ENCODE measurements around the gene EHD1. TPM values are rescaled to one million over a fixed set of nuclear protein-coding genes. Genes with fewer than 3 reads are reported as not detected.

Gene EHD1
- total RNA-seq, 2 donors from 2014 or later = 67.4 to 140 TPM

DNA sequence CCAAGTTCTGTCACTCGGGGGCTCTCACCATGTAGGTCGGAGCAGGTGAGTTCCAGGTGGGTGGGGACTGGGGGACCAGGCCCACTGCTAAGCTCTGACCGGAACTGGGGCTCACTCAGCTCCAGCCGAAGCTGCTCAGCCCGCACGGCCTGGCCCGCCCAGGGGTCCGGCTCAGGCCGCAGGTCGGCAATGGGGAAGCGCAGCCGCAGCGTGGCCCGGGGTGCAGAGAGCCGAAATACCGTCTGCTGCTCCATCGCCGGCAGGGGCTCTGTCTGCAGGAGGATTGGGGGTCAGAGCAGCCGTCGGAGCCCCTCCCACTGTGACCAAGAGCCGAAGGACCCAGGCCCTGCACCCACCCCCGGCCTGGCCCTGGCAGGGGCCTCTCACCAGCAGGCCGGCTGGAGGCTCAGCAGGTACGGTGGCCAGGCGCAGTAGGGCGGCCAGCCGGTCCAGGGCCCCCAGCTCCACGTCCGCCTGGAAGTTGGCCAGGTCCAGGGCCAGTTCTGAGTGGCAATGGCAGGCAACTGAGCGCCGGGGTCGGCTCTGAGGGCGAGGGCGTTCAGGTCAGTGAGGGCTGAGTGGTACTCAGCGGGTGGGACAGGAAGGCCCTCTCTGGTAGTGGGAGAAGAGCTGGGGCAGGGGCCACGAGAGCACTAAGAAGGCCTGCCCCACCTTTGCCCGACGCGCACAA, 31.4 kb upstream of the EHD1 start:
- H3K9me3 ChIP-seq = no peaks in the 10 kb centered on the region
- H3K4me3 ChIP-seq = no peak overlapping the region
- H3K36me3 ChIP-seq = peaks cover 82% of the 10 kb centered on the region
- no peaks in the 10 kb centered on the region for H3K4me1 ChIP-seq (ENCODE audit: control insufficient read depth in 1 of 2, low read depth in 2 of 2)
- H3K27me3 ChIP-seq (replicated peaks; ENCODE audit: insufficient read depth) = no peaks in the 10 kb centered on the region
- no peak for TF ChIP-seq CTCF (IDR thresholded peaks at IDR 0.05)
- no peak overlapping the region for H3K27ac ChIP-seq
- no peak for ATAC-seq (ENCODE audit: insufficient number of reproducible peaks, low FRiP score, low read depth)
- no peak for DNase-seq (ENCODE audit: low spot score)

GRCh38 chr11:64908766-64909165, 30.3 kb upstream of the EHD1 start:
- Histone ChIP-seq H3K27ac (no peak overlapping the region), H3K4me3 (no peak overlapping the region), H3K36me3 (peaks cover 82% of the 10 kb centered on the region), H3K9me3 (no peaks in the 10 kb centered on the region), H3K27me3 (replicated peaks; ENCODE audit: insufficient read depth) (no peaks in the 10 kb centered on the region), H3K4me1 (ENCODE audit: control insufficient read depth in 1 of 2, low read depth in 2 of 2) (no peaks in the 10 kb centered on the region)
- no peak for DNase-seq (ENCODE audit: low spot score)
- TF ChIP-seq CTCF (IDR thresholded peaks at IDR 0.05) = no peak
- no peak for ATAC-seq (ENCODE audit: insufficient number of reproducible peaks, low FRiP score, low read depth)

- H3K27me3 ChIP-seq (replicated peaks; ENCODE audit: insufficient read depth) = no peaks in the 10 kb centered on the region
Observed at GRCh38 chr11:64906314-64906635, 27.9 kb upstream of the EHD1 start.

GRCh38 chr11:64905516-64906313, 27.3 kb upstream of the EHD1 start:
- ATAC-seq (ENCODE audit: insufficient number of reproducible peaks, low FRiP score, low read depth) = no peak
- DNase-seq (ENCODE audit: low spot score) = no peak
- Histone ChIP-seq H3K27ac (no peak overlapping the region), H3K9me3 (no peaks in the 10 kb centered on the region), H3K4me1 (ENCODE audit: control insufficient read depth in 1 of 2, low read depth in 2 of 2) (no peaks in the 10 kb centered on the region), H3K27me3 (replicated peaks; ENCODE audit: insufficient read depth) (no peaks in the 10 kb centered on the region), H3K4me3 (no peak overlapping the region), H3K36me3 (peaks cover 78% of the 10 kb centered on the region)
- TF ChIP-seq CTCF (IDR thresholded peaks at IDR 0.05) = no peak

More at GRCh38 chr11:64906314-64906635, 27.9 kb upstream of the EHD1 start:
- no peak for TF ChIP-seq CTCF (IDR thresholded peaks at IDR 0.05)
- Histone ChIP-seq H3K27ac (no peak overlapping the region), H3K4me3 (no peak overlapping the region), H3K36me3 (peaks cover 80% of the 10 kb centered on the region), H3K9me3 (no peaks in the 10 kb centered on the region), H3K4me1 (ENCODE audit: control insufficient read depth in 1 of 2, low read depth in 2 of 2) (no peaks in the 10 kb centered on the region)
- DNase-seq (ENCODE audit: low spot score) = no peak
- ATAC-seq (ENCODE audit: insufficient number of reproducible peaks, low FRiP score, low read depth) = no peak

- Histone ChIP-seq H3K9me3 (no peaks in the 10 kb centered on the region), H3K27me3 (replicated peaks; ENCODE audit: insufficient read depth) (no peaks in the 10 kb centered on the region), H3K27ac (no peak overlapping the region), H3K4me1 (ENCODE audit: control insufficient read depth in 1 of 2, low read depth in 2 of 2) (no peaks in the 10 kb centered on the region), H3K36me3 (peaks cover 74% of the 10 kb centered on the region), H3K4me3 (no peak overlapping the region)
- ATAC-seq (ENCODE audit: insufficient number of reproducible peaks, low FRiP score, low read depth) (no peak), DNase-seq (ENCODE audit: low spot score) (no peak)
- TF ChIP-seq CTCF (IDR thresholded peaks at IDR 0.05) = no peak
Observed at GRCh38 chr11:64903291-64903833, 24.9 kb upstream of the EHD1 start.

All from thoracic aorta (tissue), 2 donors.